GM19193 (cell line): ENCODE results near the gene TOP3A.

Source experiments
- POLR2A ChIP-seq: IDR thresholded peaks from 4 replicates; pipeline ENCODE4 v1.6.1; 2011; ENCODE audit not compliant: insufficient read depth, insufficient read length; ENCODE audit errors: extremely low read depth

TOP3A gene

GRCh38 chr17:18262111-18262510, 52.7 kb downstream of the TOP3A start:
- no peak for TF ChIP-seq POLR2A

DNA sequence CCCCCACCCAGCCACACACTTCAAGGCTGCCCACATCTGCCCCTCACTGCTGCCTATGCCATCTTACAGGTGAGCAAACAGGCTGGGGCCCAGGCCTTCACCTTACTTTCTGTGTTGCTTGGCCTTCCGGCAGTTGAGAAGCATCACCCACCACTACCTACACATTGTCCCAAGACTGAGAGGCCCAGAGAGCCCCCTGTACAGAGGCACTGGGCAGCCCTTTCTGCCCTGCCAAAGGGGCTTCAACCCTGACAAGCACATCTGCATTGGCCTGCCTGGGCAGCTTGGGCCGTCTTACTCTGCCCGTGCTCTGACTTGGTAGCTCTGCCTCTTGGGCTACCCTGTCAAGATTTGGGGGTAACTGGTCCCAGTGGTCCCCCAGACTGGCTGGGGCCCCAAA, 53.1 kb downstream of the TOP3A start:
- TF ChIP-seq POLR2A: no peak

DNA sequence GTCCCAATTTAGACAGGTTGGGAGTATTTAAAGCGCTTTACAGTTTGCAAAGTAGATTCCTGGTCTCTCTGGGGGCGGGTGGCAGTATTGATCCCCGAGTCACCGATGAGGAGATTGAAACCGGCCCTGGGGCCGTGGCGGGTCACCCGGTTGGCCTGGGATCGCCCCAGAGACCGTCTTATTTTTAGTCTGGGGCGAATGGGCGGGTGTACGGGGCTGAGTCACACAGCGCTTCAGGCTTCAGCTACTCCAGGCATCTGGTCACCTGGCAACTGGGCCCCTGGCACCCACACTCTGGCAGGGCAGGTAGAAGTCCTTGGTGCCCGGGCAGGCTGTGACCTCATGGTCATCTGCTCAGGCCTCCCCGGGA, 53.7 kb downstream of the TOP3A start:
- TF ChIP-seq POLR2A: no peak

DNA sequence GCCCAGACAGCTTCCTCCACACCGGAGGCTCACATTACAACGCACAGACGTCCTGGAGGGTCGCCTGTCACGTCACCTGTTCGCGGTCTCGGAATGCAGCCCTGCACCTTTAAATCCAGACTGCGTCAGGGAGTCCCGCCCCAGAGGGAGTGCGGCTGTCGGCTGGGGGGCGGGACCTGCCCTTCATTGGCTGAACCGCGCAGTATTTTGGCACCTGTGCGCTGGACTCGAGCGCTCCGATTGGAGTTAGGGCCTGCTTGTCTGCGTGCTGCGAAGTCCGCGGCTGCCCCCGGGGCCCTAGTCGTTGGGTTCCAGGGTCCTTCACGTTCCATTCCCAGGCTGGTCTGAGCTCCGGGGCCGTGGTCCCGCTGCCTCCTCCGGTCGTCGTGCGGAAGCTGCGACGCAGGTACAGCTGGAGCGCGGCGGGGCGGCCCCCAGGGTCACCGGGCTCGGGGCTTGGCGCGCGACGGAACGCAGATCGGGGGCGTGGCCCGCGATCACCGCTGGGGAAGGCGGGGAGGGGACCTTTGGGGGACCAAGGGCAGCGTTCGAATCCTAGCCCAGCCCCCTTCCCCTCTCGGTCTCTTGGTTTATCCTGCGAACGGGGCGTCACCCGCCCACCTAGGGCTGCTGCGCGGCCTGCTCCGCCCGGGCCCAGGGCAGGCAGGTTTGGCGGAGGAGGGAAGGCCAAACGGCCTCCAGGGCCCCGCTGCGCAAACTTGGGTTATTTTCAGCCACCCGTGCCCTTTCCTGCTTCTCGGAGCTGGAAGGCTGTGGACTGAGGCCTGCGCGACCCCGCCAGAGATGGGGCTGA, 54.3 kb downstream of the TOP3A start, which contains the start of gene MIEF2:
Gene MIEF2, plus strand, starts transcription at position 331 of the 814 bp plus-strand sequence. CDS start 2,059 bp downstream, outside the sequence.
- TF ChIP-seq POLR2A: no peak

- no peak for TF ChIP-seq POLR2A
Observed at GRCh38 chr17:18259621-18260331, 55.0 kb downstream of the TOP3A start.

GRCh38 chr17:18258356-18259038, 56.3 kb downstream of the TOP3A start, which contains the start of gene FLII:
Gene FLII, minus strand, starts transcription at chr17:18258738. Its CDS starts 48 bp downstream, at chr17:18258690.
- peak; percentile 59 for TF ChIP-seq POLR2A

- TF ChIP-seq POLR2A: no peak
Observed at GRCh38 chr17:18257982-18258355, 56.8 kb downstream of the TOP3A start.

DNA sequence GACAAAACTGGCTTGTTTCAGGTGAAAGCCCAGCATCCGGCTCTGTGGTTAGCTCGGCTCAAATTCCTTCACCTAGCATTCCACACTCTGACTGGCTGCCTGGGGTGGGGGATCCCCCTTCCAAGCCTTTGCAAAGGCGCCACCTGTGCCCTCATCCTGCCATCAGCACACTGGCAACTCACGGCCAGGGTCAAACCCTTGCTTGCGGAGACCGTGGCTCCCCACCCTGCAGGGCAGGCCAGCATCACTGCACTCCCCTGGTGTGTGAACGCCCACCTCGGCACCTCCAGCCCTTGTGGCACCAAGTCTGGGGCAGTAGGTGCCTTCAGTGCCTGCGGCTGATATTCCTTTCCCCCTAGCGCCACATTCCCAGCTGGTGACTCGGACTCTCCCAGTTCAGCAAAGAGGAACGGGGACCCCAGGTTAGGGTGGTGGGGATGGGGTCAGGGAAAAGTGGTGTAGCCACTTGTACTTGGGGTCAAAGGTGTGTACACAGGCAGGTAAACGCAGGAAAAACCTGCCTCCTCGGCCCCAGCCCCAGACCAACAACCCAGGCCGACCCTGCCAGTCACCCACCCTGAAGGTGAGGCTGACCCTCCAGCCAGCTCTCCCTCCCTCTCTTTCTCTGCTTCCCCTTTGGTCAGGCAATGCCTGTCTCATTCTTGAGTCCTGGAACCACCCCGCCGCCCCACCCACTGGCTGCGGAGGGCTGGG, 57.4 kb downstream of the TOP3A start:
- no peak for TF ChIP-seq POLR2A

DNA sequence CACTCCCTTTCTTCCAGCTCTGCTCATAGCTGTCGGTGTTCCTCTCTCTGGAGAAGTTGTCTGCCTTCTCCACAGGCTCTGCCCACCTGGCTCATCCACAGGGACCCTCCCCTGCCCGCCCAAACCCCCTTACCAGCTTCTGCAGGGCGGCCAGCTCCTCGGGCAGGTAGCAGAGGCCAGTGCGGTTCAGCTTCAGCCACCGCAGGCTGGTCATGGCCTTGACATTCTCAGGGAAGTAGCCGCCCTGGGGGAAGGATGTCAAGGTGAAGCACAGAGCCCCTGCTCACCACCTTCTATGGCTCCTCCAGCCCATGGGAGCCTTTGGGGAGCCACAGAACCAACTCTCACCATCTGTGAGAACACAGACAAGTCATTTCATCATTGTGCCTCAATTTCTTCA, 58.0 kb downstream of the TOP3A start:
- TF ChIP-seq POLR2A: no peak

DNA sequence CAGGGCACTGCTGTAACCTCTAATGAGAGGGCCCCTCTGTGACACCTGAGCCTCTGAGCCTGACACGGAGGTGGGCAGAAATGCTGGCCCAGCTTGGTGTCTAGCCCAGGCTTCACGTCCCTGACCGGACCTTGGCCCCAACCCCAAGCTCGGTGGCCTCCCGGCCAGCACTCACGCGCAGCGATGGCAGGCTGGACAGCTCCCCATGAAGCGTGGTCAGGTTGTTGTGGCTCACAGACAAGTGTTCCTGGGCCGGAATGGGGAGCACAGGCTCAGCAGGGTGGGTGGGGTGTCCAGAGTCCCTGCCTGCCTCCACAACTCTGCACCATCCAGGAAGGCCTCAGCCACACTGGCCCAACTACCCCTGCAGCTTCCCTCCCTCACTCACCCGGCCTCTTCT, 58.4 kb downstream of the TOP3A start:
- TF ChIP-seq POLR2A: no peak

- no peak for TF ChIP-seq POLR2A
Observed at GRCh38 chr17:18254888-18255649, 59.7 kb downstream of the TOP3A start.

DNA sequence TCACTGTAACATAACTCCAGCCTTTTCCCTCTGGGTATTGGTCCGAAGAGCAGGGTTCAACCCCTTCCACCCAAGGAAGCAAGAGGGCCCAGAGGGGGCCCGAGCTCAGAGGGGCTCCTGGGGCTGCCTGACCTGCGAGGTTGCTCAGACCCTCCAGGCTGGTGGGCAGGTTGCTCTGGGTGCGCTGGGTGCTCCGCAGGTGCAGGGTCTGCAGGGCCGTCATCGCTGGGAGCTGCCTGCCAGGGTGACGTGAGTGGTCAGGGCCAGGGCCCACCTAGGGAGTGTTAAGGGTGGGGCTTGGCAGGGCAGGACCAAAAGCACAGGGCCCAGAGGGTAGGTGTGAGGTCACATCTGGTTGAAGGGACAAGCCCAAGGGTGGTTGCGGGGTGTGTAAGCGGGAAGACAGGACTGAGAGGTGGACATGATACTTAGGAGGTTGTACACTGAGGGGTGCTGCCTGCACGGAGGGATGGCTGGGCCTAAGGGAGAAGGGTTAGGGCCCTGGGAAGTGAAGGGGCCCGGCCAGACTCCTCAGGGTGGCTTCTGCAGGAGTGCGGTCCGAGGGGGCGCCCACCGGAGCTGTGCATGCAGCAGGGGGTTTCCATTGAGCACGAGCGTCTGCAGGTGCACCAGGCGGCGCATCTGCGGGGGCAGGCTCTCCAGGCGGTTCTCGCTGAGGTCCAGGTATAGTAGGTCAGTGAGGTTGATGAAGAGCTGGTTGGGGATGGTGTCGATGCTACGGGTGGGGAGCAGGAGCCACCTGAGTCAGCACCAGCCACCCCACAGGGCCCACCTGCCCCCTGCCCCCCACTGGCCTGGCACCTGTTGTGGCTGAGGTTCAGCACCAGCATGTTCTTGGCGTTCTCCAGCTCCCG, 60.6 kb downstream of the TOP3A start:
- no peak for TF ChIP-seq POLR2A

DNA sequence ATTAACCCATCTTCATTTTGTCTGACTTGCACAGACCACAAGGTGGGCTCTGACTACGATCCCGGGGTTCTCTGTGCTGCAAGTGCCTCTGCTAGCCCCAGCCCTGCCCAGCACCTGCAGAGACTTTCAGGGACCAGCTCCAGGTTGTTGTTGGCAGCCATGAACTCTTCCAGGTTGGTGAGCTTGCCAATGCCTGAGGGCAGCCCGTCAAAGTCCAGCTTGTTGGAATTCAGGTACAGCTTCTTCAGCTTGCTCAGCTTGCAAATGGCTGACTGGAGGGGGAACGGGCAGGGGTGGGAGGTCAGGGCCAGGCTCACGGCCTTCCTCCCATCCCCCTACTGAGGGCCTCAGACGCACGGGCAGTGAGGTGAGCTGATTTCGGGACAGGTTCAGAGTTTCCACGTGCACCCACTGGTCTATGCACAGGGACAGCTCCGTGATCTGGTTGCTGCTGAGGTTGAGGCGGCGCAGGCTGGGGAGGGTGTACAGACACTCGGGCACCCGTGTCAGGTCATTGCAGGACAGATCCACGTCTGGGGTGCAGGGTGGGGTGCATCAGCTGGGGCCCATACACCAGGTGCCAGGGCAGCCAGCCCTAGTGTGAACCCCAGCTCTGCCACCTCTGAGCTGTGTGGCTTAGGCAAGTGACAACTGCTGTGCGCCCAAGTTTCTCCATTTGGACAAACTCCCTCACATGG, 61.5 kb downstream of the TOP3A start:
- no peak for TF ChIP-seq POLR2A
